GM21576 (cell line): Measurements from ENCODE around the gene SFT2D3.

Source experiments
- ATAC-seq: cut with Tn5 transposase; IDR thresholded peaks from one replicate; pipeline ENCODE4 v1.9.1; 2021; ENCODE audit warnings: mild to moderate bottlenecking, moderate library complexity; ENCODE audit not compliant: unreplicated experiment

SFT2D3 gene

GRCh38 chr2:127664065-127664894 lies 37.0 kb upstream of the SFT2D3 start:
- no peak for ATAC-seq

- no peak for ATAC-seq
Observed at GRCh38 chr2:127664895-127665225, 36.4 kb upstream of the SFT2D3 start.

GRCh38 chr2:127665267-127665893 lies 35.9 kb upstream of the SFT2D3 start:
- no peak for ATAC-seq

- no peak for ATAC-seq
Observed at GRCh38 chr2:127669056-127669455, 32.2 kb upstream of the SFT2D3 start.

- no peak for ATAC-seq
Observed at GRCh38 chr2:127670055-127670956, 31.0 kb upstream of the SFT2D3 start.

- no peak for ATAC-seq
Observed at GRCh38 chr2:127670957-127671290, 30.4 kb upstream of the SFT2D3 start.

GRCh38 chr2:127671557-127672302 lies 29.6 kb upstream of the SFT2D3 start:
- ATAC-seq, result no peak

GRCh38 chr2:127672341-127673224 lies 28.7 kb upstream of the SFT2D3 start:
- ATAC-seq, result no peak

- ATAC-seq, result no peak
Observed at GRCh38 chr2:127673291-127674069, 27.8 kb upstream of the SFT2D3 start.

GRCh38 chr2:127674241-127675209 lies 26.8 kb upstream of the SFT2D3 start:
- no peak for ATAC-seq

GRCh38 chr2:127675331-127676261 lies 25.7 kb upstream of the SFT2D3 start, which contains the start of gene LIMS2:
Gene LIMS2, minus strand, starts transcription at chr2:127675530. Its CDS starts 506 bp downstream, at chr2:127675024.
- no peak for ATAC-seq

GRCh38 chr2:127676906-127677305 lies 24.4 kb upstream of the SFT2D3 start:
- no peak for ATAC-seq

GRCh38 chr2:127678531-127678930 lies 22.8 kb upstream of the SFT2D3 start:
- no peak for ATAC-seq

- ATAC-seq, result no peak
Observed at GRCh38 chr2:127678991-127679390, 22.3 kb upstream of the SFT2D3 start.

- ATAC-seq, result no peak
Observed at GRCh38 chr2:127679680-127680361, 21.5 kb upstream of the SFT2D3 start.

GRCh38 chr2:127680706-127681287 lies 20.5 kb upstream of the SFT2D3 start:
- ATAC-seq, result no peak
